ENCODE measurements around the gene CWC27.

DNA sequence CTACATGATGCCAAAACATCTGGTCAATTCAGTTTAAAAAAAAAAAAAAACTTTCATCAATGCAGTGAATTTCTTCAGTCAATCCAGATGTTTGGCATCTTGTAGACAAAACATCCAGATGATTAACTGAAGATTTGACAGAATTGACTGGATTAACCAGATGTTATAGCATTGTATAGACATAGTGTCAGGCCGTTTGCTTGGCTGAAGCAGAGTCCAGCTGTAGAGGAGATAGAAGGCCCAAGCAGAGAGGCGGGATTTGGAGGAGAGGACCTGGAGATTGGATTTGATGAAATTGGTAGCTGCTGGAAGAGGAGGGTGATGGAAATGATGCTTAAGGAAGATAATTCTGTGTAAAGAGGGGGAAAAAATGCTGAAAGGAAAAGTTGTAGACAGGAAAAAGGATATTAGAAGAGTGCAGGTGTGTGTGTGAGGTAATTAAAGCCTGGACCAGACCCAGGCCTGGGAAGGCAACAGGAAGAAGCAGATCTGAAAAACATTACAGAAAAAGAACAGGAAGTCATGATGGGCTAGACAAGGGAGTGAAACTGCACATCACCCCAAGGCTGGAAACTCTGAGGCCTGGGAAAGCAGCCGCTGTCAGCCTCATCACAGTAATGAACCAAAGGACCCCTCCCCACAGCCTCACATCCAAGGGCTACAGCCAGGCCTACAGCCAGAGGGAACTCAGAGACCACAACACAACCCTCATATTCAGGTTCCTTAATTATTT is 258.3 kb downstream of the CWC27 start:
- TF ChIP-seq, protein P1, sequence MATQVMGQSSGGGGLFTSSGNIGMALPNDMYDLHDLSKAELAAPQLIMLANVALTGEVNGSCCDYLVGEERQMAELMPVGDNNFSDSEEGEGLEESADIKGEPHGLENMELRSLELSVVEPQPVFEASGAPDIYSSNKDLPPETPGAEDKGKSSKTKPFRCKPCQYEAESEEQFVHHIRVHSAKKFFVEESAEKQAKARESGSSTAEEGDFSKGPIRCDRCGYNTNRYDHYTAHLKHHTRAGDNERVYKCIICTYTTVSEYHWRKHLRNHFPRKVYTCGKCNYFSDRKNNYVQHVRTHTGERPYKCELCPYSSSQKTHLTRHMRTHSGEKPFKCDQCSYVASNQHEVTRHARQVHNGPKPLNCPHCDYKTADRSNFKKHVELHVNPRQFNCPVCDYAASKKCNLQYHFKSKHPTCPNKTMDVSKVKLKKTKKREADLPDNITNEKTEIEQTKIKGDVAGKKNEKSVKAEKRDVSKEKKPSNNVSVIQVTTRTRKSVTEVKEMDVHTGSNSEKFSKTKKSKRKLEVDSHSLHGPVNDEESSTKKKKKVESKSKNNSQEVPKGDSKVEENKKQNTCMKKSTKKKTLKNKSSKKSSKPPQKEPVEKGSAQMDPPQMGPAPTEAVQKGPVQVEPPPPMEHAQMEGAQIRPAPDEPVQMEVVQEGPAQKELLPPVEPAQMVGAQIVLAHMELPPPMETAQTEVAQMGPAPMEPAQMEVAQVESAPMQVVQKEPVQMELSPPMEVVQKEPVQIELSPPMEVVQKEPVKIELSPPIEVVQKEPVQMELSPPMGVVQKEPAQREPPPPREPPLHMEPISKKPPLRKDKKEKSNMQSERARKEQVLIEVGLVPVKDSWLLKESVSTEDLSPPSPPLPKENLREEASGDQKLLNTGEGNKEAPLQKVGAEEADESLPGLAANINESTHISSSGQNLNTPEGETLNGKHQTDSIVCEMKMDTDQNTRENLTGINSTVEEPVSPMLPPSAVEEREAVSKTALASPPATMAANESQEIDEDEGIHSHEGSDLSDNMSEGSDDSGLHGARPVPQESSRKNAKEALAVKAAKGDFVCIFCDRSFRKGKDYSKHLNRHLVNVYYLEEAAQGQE (tag by site-specific recombination; IDR thresholded peaks at IDR 0.05) = no peak
- TF ChIP-seq, protein P2, sequence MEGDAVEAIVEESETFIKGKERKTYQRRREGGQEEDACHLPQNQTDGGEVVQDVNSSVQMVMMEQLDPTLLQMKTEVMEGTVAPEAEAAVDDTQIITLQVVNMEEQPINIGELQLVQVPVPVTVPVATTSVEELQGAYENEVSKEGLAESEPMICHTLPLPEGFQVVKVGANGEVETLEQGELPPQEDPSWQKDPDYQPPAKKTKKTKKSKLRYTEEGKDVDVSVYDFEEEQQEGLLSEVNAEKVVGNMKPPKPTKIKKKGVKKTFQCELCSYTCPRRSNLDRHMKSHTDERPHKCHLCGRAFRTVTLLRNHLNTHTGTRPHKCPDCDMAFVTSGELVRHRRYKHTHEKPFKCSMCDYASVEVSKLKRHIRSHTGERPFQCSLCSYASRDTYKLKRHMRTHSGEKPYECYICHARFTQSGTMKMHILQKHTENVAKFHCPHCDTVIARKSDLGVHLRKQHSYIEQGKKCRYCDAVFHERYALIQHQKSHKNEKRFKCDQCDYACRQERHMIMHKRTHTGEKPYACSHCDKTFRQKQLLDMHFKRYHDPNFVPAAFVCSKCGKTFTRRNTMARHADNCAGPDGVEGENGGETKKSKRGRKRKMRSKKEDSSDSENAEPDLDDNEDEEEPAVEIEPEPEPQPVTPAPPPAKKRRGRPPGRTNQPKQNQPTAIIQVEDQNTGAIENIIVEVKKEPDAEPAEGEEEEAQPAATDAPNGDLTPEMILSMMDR (tag by site-specific recombination; IDR thresholded peaks at IDR 0.05) = no peak
- TF ChIP-seq KLF16 (tag by site-specific recombination; IDR thresholded peaks at IDR 0.05) (no peak), ZNF791 (tag by site-specific recombination; IDR thresholded peaks at IDR 0.05) (no peak), HOXA7 (CRISPR knock-in tag; IDR thresholded peaks at IDR 0.05; ENCODE audit: borderline replicate concordance) (no peak), ZNF239 (tag by site-specific recombination; IDR thresholded peaks at IDR 0.05) (no peak), REPIN1 (tag by site-specific recombination; IDR thresholded peaks at IDR 0.05; ENCODE audit: low read depth) (no peak), ZNF24 (tag by site-specific recombination; IDR thresholded peaks at IDR 0.05) (no peak)
- TF ChIP-seq, protein P3, sequence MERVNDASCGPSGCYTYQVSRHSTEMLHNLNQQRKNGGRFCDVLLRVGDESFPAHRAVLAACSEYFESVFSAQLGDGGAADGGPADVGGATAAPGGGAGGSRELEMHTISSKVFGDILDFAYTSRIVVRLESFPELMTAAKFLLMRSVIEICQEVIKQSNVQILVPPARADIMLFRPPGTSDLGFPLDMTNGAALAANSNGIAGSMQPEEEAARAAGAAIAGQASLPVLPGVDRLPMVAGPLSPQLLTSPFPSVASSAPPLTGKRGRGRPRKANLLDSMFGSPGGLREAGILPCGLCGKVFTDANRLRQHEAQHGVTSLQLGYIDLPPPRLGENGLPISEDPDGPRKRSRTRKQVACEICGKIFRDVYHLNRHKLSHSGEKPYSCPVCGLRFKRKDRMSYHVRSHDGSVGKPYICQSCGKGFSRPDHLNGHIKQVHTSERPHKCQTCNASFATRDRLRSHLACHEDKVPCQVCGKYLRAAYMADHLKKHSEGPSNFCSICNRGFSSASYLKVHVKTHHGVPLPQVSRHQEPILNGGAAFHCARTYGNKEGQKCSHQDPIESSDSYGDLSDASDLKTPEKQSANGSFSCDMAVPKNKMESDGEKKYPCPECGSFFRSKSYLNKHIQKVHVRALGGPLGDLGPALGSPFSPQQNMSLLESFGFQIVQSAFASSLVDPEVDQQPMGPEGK (tag by site-specific recombination; IDR thresholded peaks at IDR 0.05) = no peak
- TF ChIP-seq, protein P4, sequence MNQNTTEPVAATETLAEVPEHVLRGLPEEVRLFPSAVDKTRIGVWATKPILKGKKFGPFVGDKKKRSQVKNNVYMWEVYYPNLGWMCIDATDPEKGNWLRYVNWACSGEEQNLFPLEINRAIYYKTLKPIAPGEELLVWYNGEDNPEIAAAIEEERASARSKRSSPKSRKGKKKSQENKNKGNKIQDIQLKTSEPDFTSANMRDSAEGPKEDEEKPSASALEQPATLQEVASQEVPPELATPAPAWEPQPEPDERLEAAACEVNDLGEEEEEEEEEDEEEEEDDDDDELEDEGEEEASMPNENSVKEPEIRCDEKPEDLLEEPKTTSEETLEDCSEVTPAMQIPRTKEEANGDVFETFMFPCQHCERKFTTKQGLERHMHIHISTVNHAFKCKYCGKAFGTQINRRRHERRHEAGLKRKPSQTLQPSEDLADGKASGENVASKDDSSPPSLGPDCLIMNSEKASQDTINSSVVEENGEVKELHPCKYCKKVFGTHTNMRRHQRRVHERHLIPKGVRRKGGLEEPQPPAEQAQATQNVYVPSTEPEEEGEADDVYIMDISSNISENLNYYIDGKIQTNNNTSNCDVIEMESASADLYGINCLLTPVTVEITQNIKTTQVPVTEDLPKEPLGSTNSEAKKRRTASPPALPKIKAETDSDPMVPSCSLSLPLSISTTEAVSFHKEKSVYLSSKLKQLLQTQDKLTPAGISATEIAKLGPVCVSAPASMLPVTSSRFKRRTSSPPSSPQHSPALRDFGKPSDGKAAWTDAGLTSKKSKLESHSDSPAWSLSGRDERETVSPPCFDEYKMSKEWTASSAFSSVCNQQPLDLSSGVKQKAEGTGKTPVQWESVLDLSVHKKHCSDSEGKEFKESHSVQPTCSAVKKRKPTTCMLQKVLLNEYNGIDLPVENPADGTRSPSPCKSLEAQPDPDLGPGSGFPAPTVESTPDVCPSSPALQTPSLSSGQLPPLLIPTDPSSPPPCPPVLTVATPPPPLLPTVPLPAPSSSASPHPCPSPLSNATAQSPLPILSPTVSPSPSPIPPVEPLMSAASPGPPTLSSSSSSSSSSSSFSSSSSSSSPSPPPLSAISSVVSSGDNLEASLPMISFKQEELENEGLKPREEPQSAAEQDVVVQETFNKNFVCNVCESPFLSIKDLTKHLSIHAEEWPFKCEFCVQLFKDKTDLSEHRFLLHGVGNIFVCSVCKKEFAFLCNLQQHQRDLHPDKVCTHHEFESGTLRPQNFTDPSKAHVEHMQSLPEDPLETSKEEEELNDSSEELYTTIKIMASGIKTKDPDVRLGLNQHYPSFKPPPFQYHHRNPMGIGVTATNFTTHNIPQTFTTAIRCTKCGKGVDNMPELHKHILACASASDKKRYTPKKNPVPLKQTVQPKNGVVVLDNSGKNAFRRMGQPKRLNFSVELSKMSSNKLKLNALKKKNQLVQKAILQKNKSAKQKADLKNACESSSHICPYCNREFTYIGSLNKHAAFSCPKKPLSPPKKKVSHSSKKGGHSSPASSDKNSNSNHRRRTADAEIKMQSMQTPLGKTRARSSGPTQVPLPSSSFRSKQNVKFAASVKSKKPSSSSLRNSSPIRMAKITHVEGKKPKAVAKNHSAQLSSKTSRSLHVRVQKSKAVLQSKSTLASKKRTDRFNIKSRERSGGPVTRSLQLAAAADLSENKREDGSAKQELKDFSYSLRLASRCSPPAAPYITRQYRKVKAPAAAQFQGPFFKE (tag by site-specific recombination; IDR thresholded peaks at IDR 0.05; ENCODE audit: borderline replicate concordance) = no peak
- TF ChIP-seq, protein P5, sequence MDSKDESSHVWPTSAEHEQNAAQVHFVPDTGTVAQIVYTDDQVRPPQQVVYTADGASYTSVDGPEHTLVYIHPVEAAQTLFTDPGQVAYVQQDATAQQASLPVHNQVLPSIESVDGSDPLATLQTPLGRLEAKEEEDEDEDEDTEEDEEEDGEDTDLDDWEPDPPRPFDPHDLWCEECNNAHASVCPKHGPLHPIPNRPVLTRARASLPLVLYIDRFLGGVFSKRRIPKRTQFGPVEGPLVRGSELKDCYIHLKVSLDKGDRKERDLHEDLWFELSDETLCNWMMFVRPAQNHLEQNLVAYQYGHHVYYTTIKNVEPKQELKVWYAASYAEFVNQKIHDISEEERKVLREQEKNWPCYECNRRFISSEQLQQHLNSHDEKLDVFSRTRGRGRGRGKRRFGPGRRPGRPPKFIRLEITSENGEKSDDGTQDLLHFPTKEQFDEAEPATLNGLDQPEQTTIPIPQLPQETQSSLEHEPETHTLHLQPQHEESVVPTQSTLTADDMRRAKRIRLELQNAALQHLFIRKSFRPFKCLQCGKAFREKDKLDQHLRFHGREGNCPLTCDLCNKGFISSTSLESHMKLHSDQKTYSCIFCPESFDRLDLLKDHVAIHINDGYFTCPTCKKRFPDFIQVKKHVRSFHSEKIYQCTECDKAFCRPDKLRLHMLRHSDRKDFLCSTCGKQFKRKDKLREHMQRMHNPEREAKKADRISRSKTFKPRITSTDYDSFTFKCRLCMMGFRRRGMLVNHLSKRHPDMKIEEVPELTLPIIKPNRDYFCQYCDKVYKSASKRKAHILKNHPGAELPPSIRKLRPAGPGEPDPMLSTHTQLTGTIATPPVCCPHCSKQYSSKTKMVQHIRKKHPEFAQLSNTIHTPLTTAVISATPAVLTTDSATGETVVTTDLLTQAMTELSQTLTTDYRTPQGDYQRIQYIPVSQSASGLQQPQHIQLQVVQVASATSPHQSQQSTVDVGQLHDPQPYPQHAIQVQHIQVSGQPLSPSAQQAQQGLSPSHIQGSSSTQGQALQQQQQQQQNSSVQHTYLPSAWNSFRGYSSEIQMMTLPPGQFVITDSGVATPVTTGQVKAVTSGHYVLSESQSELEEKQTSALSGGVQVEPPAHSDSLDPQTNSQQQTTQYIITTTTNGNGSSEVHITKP (tag by site-specific recombination; IDR thresholded peaks at IDR 0.05) = no peak
- TF ChIP-seq, protein P6, sequence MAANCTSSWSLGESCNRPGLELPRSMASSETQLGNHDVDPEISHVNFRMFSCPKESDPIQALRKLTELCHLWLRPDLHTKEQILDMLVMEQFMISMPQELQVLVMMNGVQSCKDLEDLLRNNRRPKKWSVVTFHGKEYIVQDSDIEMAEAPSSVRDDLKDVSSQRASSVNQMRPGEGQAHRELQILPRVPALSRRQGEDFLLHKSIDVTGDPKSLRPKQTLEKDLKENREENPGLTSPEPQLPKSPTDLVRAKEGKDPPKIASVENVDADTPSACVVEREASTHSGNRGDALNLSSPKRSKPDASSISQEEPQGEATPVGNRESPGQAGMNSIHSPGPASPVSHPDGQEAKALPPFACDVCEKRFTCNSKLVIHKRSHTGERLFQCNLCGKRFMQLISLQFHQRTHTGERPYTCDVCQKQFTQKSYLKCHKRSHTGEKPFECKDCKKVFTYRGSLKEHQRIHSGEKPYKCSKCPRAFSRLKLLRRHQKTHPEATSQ (tag by site-specific recombination; IDR thresholded peaks at IDR 0.05) = no peak
